PFSK-1 (cell line): ENCODE measurements around the gene TEX19.

Experiments used
- FOXP2 ChIP-seq: optimal IDR thresholded peaks from 2 replicates; pipeline ENCODE3; 2011; ENCODE audit warnings: borderline replicate concordance, control low read depth, inconsistent platforms; ENCODE audit not compliant: insufficient read depth; ENCODE audit errors: extremely low read length, extremely low read depth
- POLR2AphosphoS5 ChIP-seq: IDR thresholded peaks from 2 replicates; pipeline ENCODE4 v1.6.1; 2012; ENCODE audit warnings: low read depth, mild to moderate bottlenecking, control low read depth, low read length, moderate library complexity
- SIN3A ChIP-seq: IDR thresholded peaks from 2 replicates; pipeline ENCODE4 v1.6.1; 2012; ENCODE audit warnings: mild to moderate bottlenecking, low read length, moderate library complexity, borderline replicate concordance; ENCODE audit not compliant: insufficient read depth
- TAF1 ChIP-seq: IDR thresholded peaks from 2 replicates; pipeline ENCODE4 v1.6.1; 2012; ENCODE audit warnings: low read length, control low read depth, borderline replicate concordance; ENCODE audit not compliant: insufficient read depth
- TF ChIP-seq, protein P1 (sequence below), 2 experiments: IDR thresholded peaks; 2 replicates each; pipeline versions ENCODE4 v1.6.1 to v1.8.0; 2011 to 2012; ENCODE audit warnings: low read depth in 2 of 2, low read length in 2 of 2, control low read depth in 1 of 2, inconsistent platforms in 1 of 2, mild to moderate bottlenecking in 1 of 2, moderate library complexity in 1 of 2; ENCODE audit not compliant: insufficient read depth in 1 of 2

TEX19 gene

DNA sequence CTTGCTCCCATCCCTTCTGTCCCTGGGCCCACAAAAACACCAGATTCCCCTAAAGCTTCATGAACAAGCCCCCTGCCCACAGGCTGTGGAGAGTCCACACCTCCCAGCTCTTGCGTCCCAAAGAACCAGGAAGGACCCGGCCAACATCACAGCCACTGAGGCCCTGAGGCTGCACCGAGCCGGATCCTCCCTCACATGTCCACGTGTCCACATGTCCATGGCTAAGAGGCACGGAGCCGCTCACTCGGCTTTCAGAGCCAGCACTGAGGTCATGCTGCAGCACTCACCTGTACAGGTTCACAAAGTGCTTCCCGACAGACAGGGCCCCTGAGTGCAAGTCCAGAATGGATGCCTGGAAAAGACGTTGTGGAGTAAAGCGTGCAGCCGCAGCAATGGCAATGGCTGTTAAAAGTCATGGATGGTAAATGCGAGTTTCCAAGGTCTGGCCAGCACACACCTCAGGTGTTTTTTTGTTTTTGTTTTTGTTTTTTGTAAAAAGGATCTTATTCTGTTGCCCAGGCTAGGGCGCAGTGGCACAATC is 47.2 kb downstream of the TEX19 start:
- TF ChIP-seq, protein P1, sequence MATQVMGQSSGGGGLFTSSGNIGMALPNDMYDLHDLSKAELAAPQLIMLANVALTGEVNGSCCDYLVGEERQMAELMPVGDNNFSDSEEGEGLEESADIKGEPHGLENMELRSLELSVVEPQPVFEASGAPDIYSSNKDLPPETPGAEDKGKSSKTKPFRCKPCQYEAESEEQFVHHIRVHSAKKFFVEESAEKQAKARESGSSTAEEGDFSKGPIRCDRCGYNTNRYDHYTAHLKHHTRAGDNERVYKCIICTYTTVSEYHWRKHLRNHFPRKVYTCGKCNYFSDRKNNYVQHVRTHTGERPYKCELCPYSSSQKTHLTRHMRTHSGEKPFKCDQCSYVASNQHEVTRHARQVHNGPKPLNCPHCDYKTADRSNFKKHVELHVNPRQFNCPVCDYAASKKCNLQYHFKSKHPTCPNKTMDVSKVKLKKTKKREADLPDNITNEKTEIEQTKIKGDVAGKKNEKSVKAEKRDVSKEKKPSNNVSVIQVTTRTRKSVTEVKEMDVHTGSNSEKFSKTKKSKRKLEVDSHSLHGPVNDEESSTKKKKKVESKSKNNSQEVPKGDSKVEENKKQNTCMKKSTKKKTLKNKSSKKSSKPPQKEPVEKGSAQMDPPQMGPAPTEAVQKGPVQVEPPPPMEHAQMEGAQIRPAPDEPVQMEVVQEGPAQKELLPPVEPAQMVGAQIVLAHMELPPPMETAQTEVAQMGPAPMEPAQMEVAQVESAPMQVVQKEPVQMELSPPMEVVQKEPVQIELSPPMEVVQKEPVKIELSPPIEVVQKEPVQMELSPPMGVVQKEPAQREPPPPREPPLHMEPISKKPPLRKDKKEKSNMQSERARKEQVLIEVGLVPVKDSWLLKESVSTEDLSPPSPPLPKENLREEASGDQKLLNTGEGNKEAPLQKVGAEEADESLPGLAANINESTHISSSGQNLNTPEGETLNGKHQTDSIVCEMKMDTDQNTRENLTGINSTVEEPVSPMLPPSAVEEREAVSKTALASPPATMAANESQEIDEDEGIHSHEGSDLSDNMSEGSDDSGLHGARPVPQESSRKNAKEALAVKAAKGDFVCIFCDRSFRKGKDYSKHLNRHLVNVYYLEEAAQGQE (IDR thresholded peaks at IDR 0.05; ENCODE audit: insufficient read depth in 1 of 2, low read depth in 2 of 2, low read length in 2 of 2): no peak
- no peak for TF ChIP-seq SIN3A
- no peak for TF ChIP-seq POLR2AphosphoS5
- TF ChIP-seq FOXP2: no peak

DNA sequence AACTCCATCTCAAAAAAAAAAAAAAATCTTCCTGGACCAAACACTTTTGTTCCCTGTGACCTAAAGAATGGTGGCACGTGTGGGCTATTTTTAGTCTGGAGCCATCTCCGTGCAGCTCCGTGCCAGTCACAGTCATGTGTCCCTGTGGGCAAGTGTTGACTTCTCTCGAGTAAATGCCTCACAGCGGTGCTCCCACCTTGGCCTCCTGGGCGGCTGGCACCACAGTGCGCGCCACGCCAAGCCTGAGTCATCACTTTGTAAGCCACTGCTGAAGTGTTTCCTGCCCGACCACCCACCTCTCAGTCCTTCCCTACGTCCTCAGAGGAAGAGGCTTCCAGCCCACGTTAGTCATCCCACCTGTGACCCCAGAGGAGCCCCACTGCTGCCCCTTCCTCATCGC is 48.2 kb downstream of the TEX19 start:
- TF ChIP-seq SIN3A (no peak), POLR2AphosphoS5 (no peak), TAF1 (no peak), FOXP2 (no peak)
- TF ChIP-seq, protein P1 (IDR thresholded peaks at IDR 0.05; ENCODE audit: insufficient read depth in 1 of 2, low read depth in 2 of 2, low read length in 2 of 2): no peak

DNA sequence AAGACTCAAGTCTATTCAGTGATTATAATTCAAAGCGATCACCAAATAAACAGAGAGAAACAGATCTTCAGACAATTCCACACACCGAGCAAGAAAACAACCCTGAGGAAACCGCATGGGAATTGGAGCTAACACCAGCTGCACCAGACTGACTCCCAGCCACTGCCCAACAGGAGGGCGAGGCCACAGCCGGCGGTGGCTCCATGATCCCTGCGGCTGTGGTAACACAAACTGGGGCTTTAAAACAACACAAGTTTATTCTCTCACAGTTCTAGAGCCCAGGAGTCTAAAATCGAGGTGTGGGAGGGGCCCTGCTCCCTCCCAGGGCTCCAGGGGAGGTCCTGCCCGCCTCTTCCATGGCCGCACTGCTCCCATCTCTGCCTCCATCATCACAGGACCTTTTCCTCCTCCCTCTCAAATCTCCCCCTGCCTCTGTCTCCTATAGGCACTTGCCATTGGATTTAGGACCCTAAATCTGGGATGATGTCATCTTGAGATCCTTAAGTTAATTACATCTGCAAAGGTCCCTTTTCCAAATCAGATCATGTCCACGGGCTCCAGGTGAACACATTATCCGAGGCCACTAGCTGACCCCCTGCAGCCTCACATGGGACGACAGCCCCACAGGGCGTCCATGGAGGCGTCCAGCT is 49.4 kb downstream of the TEX19 start:
- no peak for TF ChIP-seq SIN3A
- no peak for TF ChIP-seq TAF1
- no peak for TF ChIP-seq FOXP2
- no peak for TF ChIP-seq POLR2AphosphoS5
- TF ChIP-seq, protein P1 (IDR thresholded peaks at IDR 0.05; ENCODE audit: insufficient read depth in 1 of 2, low read depth in 2 of 2, low read length in 2 of 2): no peak

DNA sequence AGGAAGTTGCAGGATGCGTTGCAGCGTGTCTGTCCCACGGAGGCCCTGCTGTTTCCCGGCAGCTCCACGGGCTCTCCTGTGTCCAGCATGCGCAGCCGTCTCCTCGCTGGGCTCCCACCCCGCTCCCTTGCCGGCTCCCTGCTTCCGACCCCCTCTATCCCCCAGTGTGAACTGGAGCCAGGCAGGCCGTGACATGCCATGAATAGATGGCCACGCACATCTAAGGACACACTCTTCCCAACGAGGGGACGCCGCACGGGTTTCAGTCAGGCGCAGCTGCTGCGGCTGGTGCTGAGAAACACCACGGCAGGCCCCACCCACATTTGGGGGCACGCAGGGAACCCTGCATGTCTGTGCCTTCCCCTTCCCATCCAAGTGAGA is 49.9 kb downstream of the TEX19 start:
- TF ChIP-seq SIN3A (no peak), POLR2AphosphoS5 (no peak), TAF1 (no peak), FOXP2 (no peak)
- TF ChIP-seq, protein P1 (IDR thresholded peaks at IDR 0.05; ENCODE audit: insufficient read depth in 1 of 2, low read depth in 2 of 2, low read length in 2 of 2): no peak
